Keratinocyte (primary cell): Measurements from ENCODE around the gene HOXB9.

Experiments
- EZH2 ChIP-seq: IDR thresholded peaks from one replicate; pipeline ENCODE4 v1.6.1; 2012; ENCODE audit warnings: inconsistent platforms, mild to moderate bottlenecking, low read length, moderate library complexity
- TF ChIP-seq, protein P1 (sequence below), 3 experiments: IDR thresholded peaks in 1 of 3; conservative IDR thresholded peaks in 1 of 3; optimal IDR thresholded peaks in 1 of 3; 2 replicates in 2 of 3; 3 replicates in 1 of 3; pipeline versions ENCODE3 to v1.5.1; 2011; ENCODE audit warnings: low read length in 3 of 3, mild to moderate bottlenecking in 3 of 3, moderate library complexity in 2 of 3, control low read depth in 1 of 3, inconsistent platforms in 1 of 3; ENCODE audit not compliant: insufficient read depth in 2 of 3; ENCODE audit errors: extremely low read depth in 1 of 3

DNA sequence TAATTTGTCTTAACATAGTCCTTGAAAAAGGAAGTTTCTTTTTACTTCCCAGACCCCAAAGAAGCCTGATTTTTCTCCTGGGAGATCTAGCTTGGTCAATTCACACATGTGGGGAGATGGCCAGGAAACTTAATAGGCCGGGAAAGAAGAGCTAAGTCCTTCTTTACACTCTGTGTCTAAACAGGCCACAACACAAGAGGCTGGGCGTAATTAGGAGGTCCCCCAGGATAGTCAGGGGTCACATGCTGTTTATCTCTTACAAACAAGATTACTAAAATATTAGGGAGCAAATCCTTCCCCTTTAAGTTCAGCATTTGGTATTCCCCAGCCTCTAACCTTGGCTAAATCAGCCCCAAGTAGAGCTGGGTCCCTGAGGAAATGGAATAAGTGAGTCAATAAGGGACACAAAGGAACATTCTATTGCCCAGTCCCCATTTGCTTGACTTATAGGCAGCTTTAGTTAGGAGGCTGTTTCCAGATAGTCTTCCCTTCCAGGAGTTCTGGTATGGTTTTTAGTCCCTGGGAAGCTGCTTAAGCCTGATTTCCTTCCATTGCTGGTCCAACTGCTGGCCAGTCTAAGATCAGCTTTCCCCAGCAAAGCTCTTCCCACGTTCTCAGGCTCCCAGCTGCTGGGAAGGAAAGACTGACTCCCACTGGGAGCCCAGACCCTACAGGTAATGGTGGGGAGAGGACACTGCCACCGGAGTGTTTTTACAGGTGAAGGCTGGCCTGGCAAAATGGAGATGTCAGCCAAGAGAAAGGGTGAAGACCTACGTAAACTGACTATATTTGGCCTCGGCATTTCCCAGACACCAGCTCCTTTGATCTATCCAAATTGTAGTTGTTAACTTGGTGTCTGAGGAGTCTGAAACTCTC is 14.1 kb upstream of the HOXB9 start:
- peak; percentile 7 for TF ChIP-seq EZH2
- TF ChIP-seq, protein P1, sequence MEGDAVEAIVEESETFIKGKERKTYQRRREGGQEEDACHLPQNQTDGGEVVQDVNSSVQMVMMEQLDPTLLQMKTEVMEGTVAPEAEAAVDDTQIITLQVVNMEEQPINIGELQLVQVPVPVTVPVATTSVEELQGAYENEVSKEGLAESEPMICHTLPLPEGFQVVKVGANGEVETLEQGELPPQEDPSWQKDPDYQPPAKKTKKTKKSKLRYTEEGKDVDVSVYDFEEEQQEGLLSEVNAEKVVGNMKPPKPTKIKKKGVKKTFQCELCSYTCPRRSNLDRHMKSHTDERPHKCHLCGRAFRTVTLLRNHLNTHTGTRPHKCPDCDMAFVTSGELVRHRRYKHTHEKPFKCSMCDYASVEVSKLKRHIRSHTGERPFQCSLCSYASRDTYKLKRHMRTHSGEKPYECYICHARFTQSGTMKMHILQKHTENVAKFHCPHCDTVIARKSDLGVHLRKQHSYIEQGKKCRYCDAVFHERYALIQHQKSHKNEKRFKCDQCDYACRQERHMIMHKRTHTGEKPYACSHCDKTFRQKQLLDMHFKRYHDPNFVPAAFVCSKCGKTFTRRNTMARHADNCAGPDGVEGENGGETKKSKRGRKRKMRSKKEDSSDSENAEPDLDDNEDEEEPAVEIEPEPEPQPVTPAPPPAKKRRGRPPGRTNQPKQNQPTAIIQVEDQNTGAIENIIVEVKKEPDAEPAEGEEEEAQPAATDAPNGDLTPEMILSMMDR (optimal IDR thresholded peaks at IDR 0.05 in 1 of 3, IDR thresholded peaks at IDR 0.05 in 1 of 3, conservative IDR thresholded peaks at IDR 0.05 in 1 of 3; ENCODE audit: extremely low read depth in 1 of 3, insufficient read depth in 2 of 3, low read length in 3 of 3): no peak
